HG03571 (cell line): ENCODE measurements around the gene SLMAP.

Experiments
- ATAC-seq: cut with Tn5 transposase; IDR thresholded peaks from one replicate; pipeline ENCODE4 v1.9.1; 2021; ENCODE audit not compliant: unreplicated experiment

Gene SLMAP

GRCh38 chr3:57933602-57934001 lies 177.5 kb downstream of the SLMAP start:
- no peak for ATAC-seq

- no peak for ATAC-seq
Observed at GRCh38 chr3:57934373-57934772, 178.3 kb downstream of the SLMAP start.

- ATAC-seq = no peak
Observed at GRCh38 chr3:57935539-57935938, 179.4 kb downstream of the SLMAP start.

GRCh38 chr3:57937092-57937491 lies 181.0 kb downstream of the SLMAP start:
- no peak for ATAC-seq

GRCh38 chr3:57939775-57940174 lies 183.7 kb downstream of the SLMAP start:
- no peak for ATAC-seq

- ATAC-seq = no peak
Observed at GRCh38 chr3:57942388-57942787, 186.3 kb downstream of the SLMAP start.

GRCh38 chr3:57942872-57943283 lies 186.8 kb downstream of the SLMAP start:
- ATAC-seq = no peak

- no peak for ATAC-seq
Observed at GRCh38 chr3:57943525-57944495, 187.7 kb downstream of the SLMAP start.

- no peak for ATAC-seq
Observed at GRCh38 chr3:57946970-57947381, 190.9 kb downstream of the SLMAP start.

GRCh38 chr3:57948080-57948671 lies 192.1 kb downstream of the SLMAP start:
- no peak for ATAC-seq

- no peak for ATAC-seq
Observed at GRCh38 chr3:57948781-57949242, 192.7 kb downstream of the SLMAP start.

- ATAC-seq = no peak
Observed at GRCh38 chr3:57949344-57949743, 193.2 kb downstream of the SLMAP start.

- no peak for ATAC-seq
Observed at GRCh38 chr3:57949785-57950615, 193.9 kb downstream of the SLMAP start.

GRCh38 chr3:57951066-57951882 lies 195.2 kb downstream of the SLMAP start:
- ATAC-seq = no peak

GRCh38 chr3:57952208-57952631 lies 196.1 kb downstream of the SLMAP start:
- ATAC-seq = no peak

- ATAC-seq = no peak
Observed at GRCh38 chr3:57952651-57953050, 196.5 kb downstream of the SLMAP start.

- ATAC-seq = no peak
Observed at GRCh38 chr3:57953576-57953975, 197.5 kb downstream of the SLMAP start.

- ATAC-seq = no peak
Observed at GRCh38 chr3:57956119-57956832, 200.2 kb downstream of the SLMAP start.

- no peak for ATAC-seq
Observed at GRCh38 chr3:57956833-57957174, 200.7 kb downstream of the SLMAP start.

GRCh38 chr3:57957824-57958223 lies 201.7 kb downstream of the SLMAP start:
- no peak for ATAC-seq
